ENCODE data around the gene PLA1A.

Gene PLA1A

GRCh38 chr3:119570229-119570628, 27.5 kb upstream of the PLA1A start:
- no peak for TF ChIP-seq CTCF (tag by site-specific recombination; IDR thresholded peaks at IDR 0.05)
- no peak for TF ChIP-seq PRDM6 (tag by site-specific recombination; IDR thresholded peaks at IDR 0.05)
- TF ChIP-seq ZNF664 (tag by site-specific recombination; IDR thresholded peaks at IDR 0.05), result no peak
- no peak for TF ChIP-seq ZNF37A (tag by site-specific recombination; IDR thresholded peaks at IDR 0.05)
- TF ChIP-seq ATF2 (tag by site-specific recombination; IDR thresholded peaks at IDR 0.05; ENCODE audit: low read depth), result no peak
- TF ChIP-seq ZNF626 (tag by site-specific recombination; IDR thresholded peaks at IDR 0.05), result no peak
- TF ChIP-seq ZBTB11 (tag by site-specific recombination; conservative IDR thresholded peaks at IDR 0.05; ENCODE audit: low read depth), result no peak
- TF ChIP-seq, protein P1, sequence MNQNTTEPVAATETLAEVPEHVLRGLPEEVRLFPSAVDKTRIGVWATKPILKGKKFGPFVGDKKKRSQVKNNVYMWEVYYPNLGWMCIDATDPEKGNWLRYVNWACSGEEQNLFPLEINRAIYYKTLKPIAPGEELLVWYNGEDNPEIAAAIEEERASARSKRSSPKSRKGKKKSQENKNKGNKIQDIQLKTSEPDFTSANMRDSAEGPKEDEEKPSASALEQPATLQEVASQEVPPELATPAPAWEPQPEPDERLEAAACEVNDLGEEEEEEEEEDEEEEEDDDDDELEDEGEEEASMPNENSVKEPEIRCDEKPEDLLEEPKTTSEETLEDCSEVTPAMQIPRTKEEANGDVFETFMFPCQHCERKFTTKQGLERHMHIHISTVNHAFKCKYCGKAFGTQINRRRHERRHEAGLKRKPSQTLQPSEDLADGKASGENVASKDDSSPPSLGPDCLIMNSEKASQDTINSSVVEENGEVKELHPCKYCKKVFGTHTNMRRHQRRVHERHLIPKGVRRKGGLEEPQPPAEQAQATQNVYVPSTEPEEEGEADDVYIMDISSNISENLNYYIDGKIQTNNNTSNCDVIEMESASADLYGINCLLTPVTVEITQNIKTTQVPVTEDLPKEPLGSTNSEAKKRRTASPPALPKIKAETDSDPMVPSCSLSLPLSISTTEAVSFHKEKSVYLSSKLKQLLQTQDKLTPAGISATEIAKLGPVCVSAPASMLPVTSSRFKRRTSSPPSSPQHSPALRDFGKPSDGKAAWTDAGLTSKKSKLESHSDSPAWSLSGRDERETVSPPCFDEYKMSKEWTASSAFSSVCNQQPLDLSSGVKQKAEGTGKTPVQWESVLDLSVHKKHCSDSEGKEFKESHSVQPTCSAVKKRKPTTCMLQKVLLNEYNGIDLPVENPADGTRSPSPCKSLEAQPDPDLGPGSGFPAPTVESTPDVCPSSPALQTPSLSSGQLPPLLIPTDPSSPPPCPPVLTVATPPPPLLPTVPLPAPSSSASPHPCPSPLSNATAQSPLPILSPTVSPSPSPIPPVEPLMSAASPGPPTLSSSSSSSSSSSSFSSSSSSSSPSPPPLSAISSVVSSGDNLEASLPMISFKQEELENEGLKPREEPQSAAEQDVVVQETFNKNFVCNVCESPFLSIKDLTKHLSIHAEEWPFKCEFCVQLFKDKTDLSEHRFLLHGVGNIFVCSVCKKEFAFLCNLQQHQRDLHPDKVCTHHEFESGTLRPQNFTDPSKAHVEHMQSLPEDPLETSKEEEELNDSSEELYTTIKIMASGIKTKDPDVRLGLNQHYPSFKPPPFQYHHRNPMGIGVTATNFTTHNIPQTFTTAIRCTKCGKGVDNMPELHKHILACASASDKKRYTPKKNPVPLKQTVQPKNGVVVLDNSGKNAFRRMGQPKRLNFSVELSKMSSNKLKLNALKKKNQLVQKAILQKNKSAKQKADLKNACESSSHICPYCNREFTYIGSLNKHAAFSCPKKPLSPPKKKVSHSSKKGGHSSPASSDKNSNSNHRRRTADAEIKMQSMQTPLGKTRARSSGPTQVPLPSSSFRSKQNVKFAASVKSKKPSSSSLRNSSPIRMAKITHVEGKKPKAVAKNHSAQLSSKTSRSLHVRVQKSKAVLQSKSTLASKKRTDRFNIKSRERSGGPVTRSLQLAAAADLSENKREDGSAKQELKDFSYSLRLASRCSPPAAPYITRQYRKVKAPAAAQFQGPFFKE (tag by site-specific recombination; IDR thresholded peaks at IDR 0.05; ENCODE audit: borderline replicate concordance), result no peak
- no peak for TF ChIP-seq ZSCAN4 (tag by site-specific recombination; IDR thresholded peaks at IDR 0.05)
- TF ChIP-seq ZNF76 (tag by site-specific recombination; IDR thresholded peaks at IDR 0.05; ENCODE audit: borderline replicate concordance, low read depth), result no peak
- no peaks in the 10 kb centered on the region for H3K9me3 ChIP-seq (ENCODE audit: control insufficient read depth, insufficient read depth, low read depth, low read length)
- H3K36me3 ChIP-seq (ENCODE audit: control insufficient read depth in 2 of 2, insufficient read depth in 1 of 2, low read length in 2 of 2), result no peaks in the 10 kb centered on the region
- POLR2A ChIA-PET, result interaction anchor here (0.6 kb wide), 1 partner anchor 105 kb away, joined by 4 read pairs; no protein-coding TSS in a partner anchor
- no peak overlapping the region for H3K27ac ChIP-seq (ENCODE audit: extremely low read depth, low read depth, low read length)
- CTCF ChIA-PET, result no interaction called here
- no peak overlapping the region for H3K4me3 ChIP-seq (ENCODE audit: low read depth, low read length)
- H3K4me1 ChIP-seq (ENCODE audit: control insufficient read depth, insufficient read depth, low read length), result no peaks in the 10 kb centered on the region
